T-cell (primary cell): Measurements from ENCODE around the gene CEACAM19. TPM values are rescaled to one million over a fixed set of nuclear protein-coding genes. Genes with fewer than 3 reads are reported as not detected.

ENCODE experiments used
- ATAC-seq, 4 experiments: fragments of 200-7000 bp in 3 of 4; fragments of 150-1000 bp in 1 of 4; cut with Tn5 transposase; replicated peaks in 1 of 4; 1 replicate in 3 of 4; 2 replicates in 1 of 4; pipeline ENCODE4 v1.10.0; 2021; ENCODE audit warnings: moderate library complexity in 3 of 4, mild to moderate bottlenecking in 2 of 4, moderate number of reproducible peaks in 1 of 4
- CTCF ChIA-PET, 2 donors: fragments of 300-600 bp; sonication (Branson Sonifier 250); formaldehyde crosslinking; loops; one replicate each; lab custom pipeline; 2022; ENCODE audit warnings: antibody characterized with exemption in 2 of 2; lab: Charles Lee
- POLR2A ChIA-PET, 2 donors: fragments of 300-600 bp; sonication (Branson Sonifier 250); formaldehyde crosslinking; loops; one replicate each; lab custom pipeline; 2022; ENCODE audit warnings: antibody characterized with exemption in 2 of 2; lab: Charles Lee
- DNase-seq, 35 experiments: peaks; one replicate each; pipeline versions ENCODE4 v3.0.0 to v3.0.0-alpha.2; 2013 to 2023
- H3K27ac ChIP-seq: one replicate; pipeline ENCODE4 v1.5.1; 2013; ENCODE audit warnings: low read length
- H3K27me3 ChIP-seq, 2 experiments: replicated peaks in 1 of 2; 1 replicate in 1 of 2; 2 replicates in 1 of 2; pipeline versions ENCODE4 v1.6.1 to v1.7.0; 2013; ENCODE audit warnings: low read length in 1 of 2, mixed read lengths in 1 of 2; ENCODE audit not compliant: control insufficient read depth in 2 of 2, insufficient read depth in 2 of 2; ENCODE audit errors: extremely low read depth in 1 of 2
- H3K36me3 ChIP-seq, 2 donors: 1 replicate in 1 of 2; 2 replicates in 1 of 2; pipeline versions ENCODE4 v1.6.1 to v1.7.0; 2013; ENCODE audit warnings: low read length in 1 of 2; ENCODE audit not compliant: control insufficient read depth in 2 of 2, insufficient read depth in 1 of 2; ENCODE audit errors: extremely low read depth in 1 of 2
- H3K4me1 ChIP-seq, 2 experiments: 1 replicate in 1 of 2; 2 replicates in 1 of 2; pipeline versions ENCODE4 v1.6.1 to v1.7.0; 2013; ENCODE audit warnings: low read length in 2 of 2, mixed read lengths in 1 of 2; ENCODE audit not compliant: insufficient read depth in 2 of 2, control insufficient read depth in 1 of 2; ENCODE audit errors: extremely low read depth in 1 of 2
- H3K4me3 ChIP-seq, 2 donors: 1 replicate in 1 of 2; 2 replicates in 1 of 2; pipeline versions ENCODE4 v1.5.1 to v1.7.0; 2013; ENCODE audit warnings: mild to moderate bottlenecking in 2 of 2, low read length in 1 of 2, moderate library complexity in 1 of 2; ENCODE audit not compliant: control insufficient read depth in 1 of 2; ENCODE audit errors: extremely low read depth in 1 of 2
- H3K9me3 ChIP-seq: 2 replicates; pipeline ENCODE4 v1.7.0; 2013
- H3K27ac Mint-ChIP-seq, 2 donors: one replicate each; pipeline ENCODE4 v1.8.0; 2020 to 2021; ENCODE audit warnings: mild to moderate bottlenecking in 2 of 2, mixed read lengths in 2 of 2
- H3K27me3 Mint-ChIP-seq, 2 donors: one replicate each; pipeline ENCODE4 v1.8.0; 2021 to 2022; ENCODE audit warnings: mixed read lengths in 2 of 2
- H3K36me3 Mint-ChIP-seq: one replicate; pipeline ENCODE4 v1.8.0; 2021; ENCODE audit warnings: mixed read lengths
- H3K4me1 Mint-ChIP-seq, 3 donors: one replicate each; pipeline ENCODE4 v1.8.0; 2020 to 2022; ENCODE audit warnings: mixed read lengths in 3 of 3, mild to moderate bottlenecking in 1 of 3
- H3K4me3 Mint-ChIP-seq, 3 donors: one replicate each; pipeline ENCODE4 v1.8.0; 2020 to 2022; ENCODE audit warnings: mild to moderate bottlenecking in 3 of 3, mixed read lengths in 3 of 3, moderate library complexity in 3 of 3
- H3K9me3 Mint-ChIP-seq, 3 donors: one replicate each; pipeline ENCODE4 v1.8.0; 2020 to 2022; ENCODE audit warnings: mixed read lengths in 3 of 3
- WGBS: methylation state at CpG from one replicate; pipeline ENCODE4 v1.1.5; 2013; ENCODE audit warnings: missing lambda C conversion rate; ENCODE audit not compliant: insufficient coverage; 5-methylcytosine and 5-hydroxymethylcytosine counted together
- total RNA-seq, 35 experiments: library from RNA in 6 of 35; stranded (reverse) in 6 of 35; fragments of 120-200 nt in 1 of 35; gene quantifications; one replicate each; pipeline versions ENCODE4 v1.2.1 to v1.2.4 and lab custom pipeline; 2013 to 2026

The CEACAM19 gene
- total RNA-seq, 5 donors from 2014 or later (not counting 1 experiment from before 2014, with no cell fraction given) = 0.57 to 2.7 (median 1.0) TPM

GRCh38 chr19:44675521-44675920, 4.2 kb downstream of the CEACAM19 start:
- WGBS = 90% methylated on average over 5 of the region's 6 CpGs
- no peaks in the 10 kb centered on the region for H3K9me3 ChIP-seq
- no peaks in the 10 kb centered on the region for H3K36me3 Mint-ChIP-seq
- H3K4me3 Mint-ChIP-seq = no peak overlapping the region
- no peak for DNase-seq
- H3K27ac Mint-ChIP-seq = no peak overlapping the region
- CTCF ChIA-PET = no interaction called here
- H3K4me1 Mint-ChIP-seq = no peaks in the 10 kb centered on the region
- H3K36me3 ChIP-seq = no peaks in the 10 kb centered on the region
- H3K4me3 ChIP-seq = no peak overlapping the region
- H3K27ac ChIP-seq = no peak overlapping the region
- ATAC-seq = no peak
- no peaks in the 10 kb centered on the region for H3K9me3 Mint-ChIP-seq
- peaks cover 0 to 23% of the 10 kb centered on the region in 2 experiments for H3K27me3 ChIP-seq
- peaks cover 2% of the 10 kb centered on the region in 2 donors for H3K27me3 Mint-ChIP-seq
- no peaks in the 10 kb centered on the region for H3K4me1 ChIP-seq
- POLR2A ChIA-PET = no interaction called here

- no peak overlapping the region for H3K4me3 Mint-ChIP-seq
- H3K36me3 Mint-ChIP-seq = no peaks in the 10 kb centered on the region
- no peaks in the 10 kb centered on the region for H3K9me3 Mint-ChIP-seq
- ChIA-PET CTCF (no interaction called here), POLR2A (interaction anchor here in 1 of 2 donors (0.6 to 0.7 kb wide), 2 partner anchors 23 to 1356 kb away, joined by 3 read pairs; no protein-coding TSS in a partner anchor)
- no peaks in the 10 kb centered on the region for H3K4me1 ChIP-seq
- no peak for ATAC-seq
- no peak overlapping the region for H3K4me3 ChIP-seq
- H3K27me3 ChIP-seq = peaks cover 0 to 19% of the 10 kb centered on the region in 2 experiments
- peaks cover 3% of the 10 kb centered on the region in 2 donors for H3K27me3 Mint-ChIP-seq
- no peaks in the 10 kb centered on the region for H3K9me3 ChIP-seq
- no peak overlapping the region for H3K27ac ChIP-seq
- H3K36me3 ChIP-seq = no peaks in the 10 kb centered on the region
- no peak overlapping the region for H3K27ac Mint-ChIP-seq
- no peak for DNase-seq
- 93% methylated on average over 2 of the region's 8 CpGs for whole genome bisulfite sequencing
- no peaks in the 10 kb centered on the region for H3K4me1 Mint-ChIP-seq
Observed at GRCh38 chr19:44677019-44677811, 5.9 kb downstream of the CEACAM19 start.

DNA sequence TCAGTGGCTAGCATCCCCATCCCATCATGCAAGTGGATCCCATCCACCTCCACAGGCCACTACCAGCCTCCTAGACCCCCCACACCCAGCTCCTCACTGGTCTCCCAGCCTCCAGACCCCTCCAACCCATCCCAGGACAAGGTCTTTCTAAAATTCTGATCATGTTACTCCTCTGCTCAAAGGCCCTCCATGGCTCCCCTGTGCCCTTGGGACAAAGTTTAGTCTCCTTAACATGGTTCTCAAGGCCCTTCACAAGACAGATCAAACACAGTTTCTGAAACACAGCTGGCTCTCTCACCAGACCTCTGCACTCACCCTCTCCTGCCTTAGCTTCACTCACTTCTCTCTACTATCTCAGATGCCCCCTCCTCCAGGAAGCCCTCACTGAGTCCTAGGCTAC, 9.3 kb downstream of the CEACAM19 start:
- ChIA-PET CTCF (no interaction called here), POLR2A (no interaction called here)
- no peak overlapping the region for H3K4me3 Mint-ChIP-seq
- Histone ChIP-seq H3K4me3 (no peak overlapping the region), H3K36me3 (no peaks in the 10 kb centered on the region), H3K9me3 (no peaks in the 10 kb centered on the region), H3K27ac (no peak overlapping the region), H3K27me3 (peaks cover 0 to 27% of the 10 kb centered on the region in 2 experiments), H3K4me1 (peaks cover 0 to 6% of the 10 kb centered on the region in 2 experiments)
- ATAC-seq = no peak
- peaks cover 5 to 7% (median 6%) of the 10 kb centered on the region in 3 donors for H3K4me1 Mint-ChIP-seq
- no peaks in the 10 kb centered on the region for H3K36me3 Mint-ChIP-seq
- DNase-seq = no peak
- peaks cover 6 to 13% of the 10 kb centered on the region in 2 donors for H3K27me3 Mint-ChIP-seq
- H3K9me3 Mint-ChIP-seq = no peaks in the 10 kb centered on the region
- no peak overlapping the region for H3K27ac Mint-ChIP-seq

GRCh38 chr19:44681992-44682790, 10.9 kb downstream of the CEACAM19 start:
- 85% methylated on average over 4 of the region's 15 CpGs for WGBS
- CTCF ChIA-PET = no interaction called here
- Histone ChIP-seq H3K4me3 (no peak overlapping the region), H3K36me3 (no peaks in the 10 kb centered on the region), H3K9me3 (no peaks in the 10 kb centered on the region), H3K4me1 (peaks cover 0 to 6% of the 10 kb centered on the region in 2 experiments), H3K27ac (no peak overlapping the region), H3K27me3 (peaks cover 0 to 29% of the 10 kb centered on the region in 2 experiments)
- DNase-seq = no peak
- Mint-ChIP-seq H3K9me3 (no peaks in the 10 kb centered on the region), H3K4me3 (no peak overlapping the region), H3K27ac (no peak overlapping the region), H3K36me3 (no peaks in the 10 kb centered on the region), H3K27me3 (peaks cover 10 to 19% of the 10 kb centered on the region in 2 donors), H3K4me1 (peaks cover 5 to 7% (median 6%) of the 10 kb centered on the region in 3 donors)
- POLR2A ChIA-PET = no interaction called here
- no peak for ATAC-seq

GRCh38 chr19:44682807-44683206, 11.5 kb downstream of the CEACAM19 start:
- POLR2A ChIA-PET = no interaction called here
- no peaks in the 10 kb centered on the region for H3K9me3 Mint-ChIP-seq
- Histone ChIP-seq H3K27ac (no peak overlapping the region), H3K4me1 (peaks cover 0 to 6% of the 10 kb centered on the region in 2 experiments), H3K9me3 (no peaks in the 10 kb centered on the region), H3K27me3 (peaks cover 0 to 29% of the 10 kb centered on the region in 2 experiments), H3K36me3 (no peaks in the 10 kb centered on the region), H3K4me3 (no peak overlapping the region)
- H3K36me3 Mint-ChIP-seq = no peaks in the 10 kb centered on the region
- CTCF ChIA-PET = no interaction called here
- 83% methylated on average over 2 of the region's 2 CpGs for WGBS
- peaks cover 11 to 21% of the 10 kb centered on the region in 2 donors for H3K27me3 Mint-ChIP-seq
- no peak overlapping the region for H3K27ac Mint-ChIP-seq
- ATAC-seq = no peak
- DNase-seq = no peak
- peaks cover 5 to 7% (median 6%) of the 10 kb centered on the region in 3 donors for H3K4me1 Mint-ChIP-seq
- no peak overlapping the region for H3K4me3 Mint-ChIP-seq

GRCh38 chr19:44683434-44684210, 12.3 kb downstream of the CEACAM19 start:
- H3K9me3 ChIP-seq = no peaks in the 10 kb centered on the region
- WGBS = 79% methylated on average over 8 of the region's 9 CpGs
- CTCF ChIA-PET = interaction anchor here in 1 of 2 donors (0.6 kb wide), 1 partner anchor 38 kb away, joined by 3 read pairs; no protein-coding TSS in a partner anchor
- H3K36me3 Mint-ChIP-seq = no peaks in the 10 kb centered on the region
- H3K36me3 ChIP-seq = no peaks in the 10 kb centered on the region
- no peak overlapping the region for H3K4me3 ChIP-seq
- H3K9me3 Mint-ChIP-seq = no peaks in the 10 kb centered on the region
- ATAC-seq (no peak), DNase-seq (no peak)
- H3K27ac ChIP-seq = no peak overlapping the region
- peaks cover 0 to 32% of the 10 kb centered on the region in 2 experiments for H3K27me3 ChIP-seq
- peaks cover 0 to 6% of the 10 kb centered on the region in 2 experiments for H3K4me1 ChIP-seq
- no peak overlapping the region for H3K4me3 Mint-ChIP-seq
- H3K27me3 Mint-ChIP-seq = peaks cover 14 to 22% of the 10 kb centered on the region in 2 donors
- peaks cover 5 to 9% (median 6%) of the 10 kb centered on the region in 3 donors for H3K4me1 Mint-ChIP-seq
- POLR2A ChIA-PET = no interaction called here
- H3K27ac Mint-ChIP-seq = no peak overlapping the region
